ENCODE data around the gene ABHD11. TPM values are rescaled to one million over a fixed set of nuclear protein-coding genes. Genes with fewer than 3 reads are reported as not detected.
"Not testable (repeated sequence)": the region's sequence is repeated elsewhere in the genome, so short reads cannot be mapped to it uniquely, and the experiment has no call there.

The ABHD11 gene
- total RNA-seq, 4 donors from 2014 or later, result 39.5 to 75.8 (median 67.1) TPM

DNA sequence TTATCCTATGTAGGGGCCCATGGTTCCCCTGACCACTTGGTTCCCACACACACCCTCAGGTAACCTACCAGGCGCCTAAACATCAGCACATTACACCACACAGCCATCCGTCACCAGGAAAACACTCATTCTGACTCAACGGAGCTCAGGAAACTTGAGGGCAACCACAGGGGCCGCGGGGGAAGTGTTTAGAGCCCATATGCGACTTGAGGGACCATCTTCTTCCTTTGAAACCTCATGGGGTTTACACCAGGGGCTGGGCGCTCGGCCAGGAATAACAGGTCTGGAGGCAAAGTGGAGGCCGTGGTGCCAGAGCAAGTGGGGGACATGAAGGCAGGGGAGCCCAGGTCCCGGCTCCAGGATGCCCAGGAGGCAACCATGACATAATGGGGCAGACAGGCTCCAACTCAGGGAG, 20.6 kb downstream of the ABHD11 start:
- WGBS, 2 donors, result 77 to 79% methylated on average over 9 to 10 of the region's 10 CpGs
- H3K9me3 ChIP-seq, result no peaks in the 10 kb centered on the region
- intact Hi-C loops (cut with DNase I), result no loop called here
- no peaks in the 10 kb centered on the region for H3K36me3 ChIP-seq
- H3K4me1 ChIP-seq, result peaks cover 12 to 29% of the 10 kb centered on the region in 2 donors
- no peaks in the 10 kb centered on the region for H3K27me3 ChIP-seq
- TF ChIP-seq POLR2A (IDR thresholded peaks at IDR 0.05), result no peak
- TF ChIP-seq CTCF (IDR thresholded peaks at IDR 0.05), result no peak
- H3K27ac ChIP-seq, result no peak overlapping the region
- no peak overlapping the region for H3K4me3 ChIP-seq (replicated peaks in 1 of 3)
- DNase-seq, result no peak

GRCh38 chr7:73717025-73717807, 21.4 kb downstream of the ABHD11 start:
- Histone ChIP-seq H3K27me3 (no peaks in the 10 kb centered on the region), H3K4me1 (peaks cover 12 to 28% of the 10 kb centered on the region in 2 donors), H3K4me3 (replicated peaks in 1 of 3) (no peak overlapping the region), H3K27ac (no peak overlapping the region), H3K9me3 (no peaks in the 10 kb centered on the region), H3K36me3 (no peaks in the 10 kb centered on the region)
- DNase-seq, result no peak
- intact Hi-C loops (cut with DNase I), result no loop called here
- TF ChIP-seq POLR2A (IDR thresholded peaks at IDR 0.05), result no peak
- TF ChIP-seq CTCF (IDR thresholded peaks at IDR 0.05), result no peak
- 83 to 85% methylated on average over 10 to 13 of the region's 13 CpGs for WGBS, 2 donors

- DNase-seq, result no peak
- H3K4me3 ChIP-seq (replicated peaks in 1 of 3), result no peak overlapping the region
- H3K36me3 ChIP-seq, result no peaks in the 10 kb centered on the region
- no peaks in the 10 kb centered on the region for H3K27me3 ChIP-seq
- WGBS, 2 donors, result 85 to 89% methylated on average over 4 of the region's 4 CpGs
- H3K9me3 ChIP-seq, result no peaks in the 10 kb centered on the region
- intact Hi-C loops (cut with DNase I), result no loop called here
- no peak overlapping the region for H3K27ac ChIP-seq
- no peak for TF ChIP-seq POLR2A (IDR thresholded peaks at IDR 0.05)
- TF ChIP-seq CTCF (IDR thresholded peaks at IDR 0.05), result no peak
- H3K4me1 ChIP-seq, result peaks cover 7 to 20% of the 10 kb centered on the region in 2 donors
Measured at GRCh38 chr7:73716318-73716890, 22.2 kb downstream of the ABHD11 start.

DNA sequence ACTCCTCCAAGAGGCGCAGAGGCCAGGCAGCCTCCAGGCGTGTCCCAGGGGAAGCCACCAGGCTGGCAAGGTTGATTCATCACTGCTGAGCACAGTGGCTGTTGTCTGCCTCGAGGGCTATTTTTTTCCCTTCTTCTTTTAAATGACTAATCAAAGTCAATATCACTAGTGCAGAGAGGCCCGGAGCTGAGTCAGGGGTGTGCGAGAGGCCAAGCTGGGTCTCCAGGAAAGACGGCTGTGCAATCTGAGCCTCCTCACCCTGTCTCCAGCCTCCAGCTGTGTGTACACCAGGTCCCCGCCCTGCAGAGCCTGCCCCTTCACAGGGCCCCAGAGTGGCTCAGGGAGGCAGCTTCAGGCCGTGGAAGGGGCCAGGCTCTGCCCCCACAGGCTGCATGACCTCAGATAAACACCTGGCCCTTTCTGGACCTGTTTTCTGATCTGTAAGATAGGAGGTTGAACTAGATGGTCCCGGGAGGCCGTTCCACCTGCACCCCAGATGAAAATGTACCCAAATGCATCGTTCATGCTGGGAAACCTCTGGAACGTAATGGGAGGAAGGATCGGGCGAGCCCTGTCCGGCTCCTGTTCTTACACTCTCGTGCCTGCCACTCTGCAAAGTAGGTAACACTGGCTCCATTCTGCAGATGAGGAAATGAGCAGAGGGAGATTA, 22.8 kb downstream of the ABHD11 start:
- no peaks in the 10 kb centered on the region for H3K36me3 ChIP-seq
- TF ChIP-seq POLR2A (IDR thresholded peaks at IDR 0.05), result no peak
- TF ChIP-seq CTCF (IDR thresholded peaks at IDR 0.05), result no peak
- 85% methylated on average over 15 to 16 of the region's 16 CpGs for WGBS, 2 donors
- H3K27ac ChIP-seq, result no peak overlapping the region
- H3K4me1 ChIP-seq, result peaks cover 4 to 16% of the 10 kb centered on the region in 2 donors
- DNase-seq, result no peak
- no peaks in the 10 kb centered on the region for H3K27me3 ChIP-seq
- no peaks in the 10 kb centered on the region for H3K9me3 ChIP-seq
- intact Hi-C loops (cut with DNase I), result no loop called here
- no peak overlapping the region for H3K4me3 ChIP-seq (replicated peaks in 1 of 3)

DNA sequence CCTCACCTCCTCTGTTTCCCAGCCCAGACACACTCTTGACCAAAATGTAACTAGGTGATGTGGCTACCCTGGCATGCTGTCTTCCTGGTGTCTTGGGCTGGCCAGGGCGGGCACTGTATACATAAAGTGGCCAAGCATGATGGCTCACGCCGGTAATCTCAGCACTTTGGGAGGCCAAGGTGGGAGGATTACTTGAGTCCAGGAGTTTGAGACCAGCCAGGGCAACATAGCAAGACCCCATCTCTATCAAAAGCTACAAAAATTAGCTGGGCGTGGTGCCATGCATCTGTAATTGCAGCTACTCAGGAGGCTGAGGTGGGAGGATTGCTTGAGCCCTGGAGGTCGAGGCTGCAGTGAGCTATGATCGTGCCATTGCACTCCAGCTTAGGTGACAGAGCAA, 25.3 kb downstream of the ABHD11 start:
- intact Hi-C loops (cut with DNase I), result loop anchor here (5.0 kb wide), 1 partner anchor 96 kb away; no protein-coding TSS in a partner anchor
- not testable (repeated sequence) for H3K9me3 ChIP-seq; DNase-seq; H3K4me1 ChIP-seq; H3K36me3 ChIP-seq; H3K4me3 ChIP-seq (replicated peaks in 1 of 3); H3K27ac ChIP-seq; H3K27me3 ChIP-seq
- WGBS, 2 donors, result 96 to 97% methylated on average over 4 of the region's 6 CpGs

Measured in thyroid gland (tissue), 4 donors.